Muscle of leg (tissue), 11 donors: ENCODE measurements around the gene ANTXR1. TPM values are rescaled to one million over a fixed set of nuclear protein-coding genes. Genes with fewer than 3 reads are reported as not detected.

Experiments used
- DNase-seq: peaks from one replicate; pipeline ENCODE4 v3.0.0; 2013
- H3K27ac ChIP-seq: one replicate; pipeline ENCODE4 v1.5.1; 2013; ENCODE audit warnings: mild to moderate bottlenecking, low read length, control low read depth
- H3K27me3 ChIP-seq: one replicate; pipeline ENCODE4 v1.6.1; 2013; ENCODE audit warnings: low read length; ENCODE audit not compliant: control insufficient read depth, insufficient read depth
- H3K36me3 ChIP-seq: one replicate; pipeline ENCODE4 v1.6.1; 2013; ENCODE audit warnings: low read length; ENCODE audit not compliant: control insufficient read depth, insufficient read depth
- H3K4me1 ChIP-seq: one replicate; pipeline ENCODE4 v1.6.1; 2013; ENCODE audit warnings: low read length; ENCODE audit not compliant: control insufficient read depth, insufficient read depth
- H3K4me3 ChIP-seq: one replicate; pipeline ENCODE4 v1.5.1; 2013; ENCODE audit warnings: low read length, control low read depth
- H3K9me3 ChIP-seq: replicated peaks from 2 replicates; pipeline ENCODE4 v1.6.1; 2013; ENCODE audit warnings: low read depth, low read length; ENCODE audit not compliant: control insufficient read depth
- WGBS: methylation state at CpG from one replicate; pipeline ENCODE4 v1.1.5; 2013; ENCODE audit warnings: missing lambda C conversion rate; ENCODE audit not compliant: insufficient coverage; 5-methylcytosine and 5-hydroxymethylcytosine counted together
- polyA plus RNA-seq, 8 donors: library from polyadenylated mRNA; unstranded; fragments of 120-200 nt; gene quantifications; one replicate each; pipeline versions ENCODE4 v1.2.1 to v1.2.3, GENCODE V29; 2013; ENCODE audit warnings: inconsistent platforms in 1 of 8, low replicate concordance in 1 of 8; ENCODE audit not compliant: insufficient read length in 8 of 8, insufficient read depth in 1 of 8
- total RNA-seq: library from RNA; stranded (reverse); fragments of 120-200 nt; gene quantifications from one replicate; pipeline ENCODE4 v1.2.4, GENCODE V29; 2013

ANTXR1 gene
- total and polyA plus RNA-seq, 9 donors: 84.4 to 187 (median 133) TPM

- Histone ChIP-seq H3K4me3 (peak overlapping the region; percentile 95), H3K27me3 (peaks cover 20% of the 10 kb centered on the region), H3K9me3 (no peaks in the 10 kb centered on the region), H3K4me1 (peaks cover 21% of the 10 kb centered on the region), H3K36me3 (peaks cover 4% of the 10 kb centered on the region), H3K27ac (peak overlapping the region; percentile 90)
- DNase-seq: peak; percentile 95
- WGBS: 0% methylated on average over 6 of the region's 20 CpGs
Measured at GRCh38 chr2:69013840-69014821, 1.2 kb downstream of the ANTXR1 start.

GRCh38 chr2:69017080-69017479 is 4.1 kb downstream of the ANTXR1 start:
- Histone ChIP-seq H3K4me1 (peaks cover 26% of the 10 kb centered on the region), H3K27me3 (peaks cover 11% of the 10 kb centered on the region), H3K27ac (peak overlapping the region; percentile 47), H3K9me3 (no peaks in the 10 kb centered on the region), H3K4me3 (no peak overlapping the region), H3K36me3 (peaks cover 4% of the 10 kb centered on the region)
- DNase-seq: peak; percentile 89
- WGBS: 41% methylated on average over 4 of the region's 5 CpGs

DNA sequence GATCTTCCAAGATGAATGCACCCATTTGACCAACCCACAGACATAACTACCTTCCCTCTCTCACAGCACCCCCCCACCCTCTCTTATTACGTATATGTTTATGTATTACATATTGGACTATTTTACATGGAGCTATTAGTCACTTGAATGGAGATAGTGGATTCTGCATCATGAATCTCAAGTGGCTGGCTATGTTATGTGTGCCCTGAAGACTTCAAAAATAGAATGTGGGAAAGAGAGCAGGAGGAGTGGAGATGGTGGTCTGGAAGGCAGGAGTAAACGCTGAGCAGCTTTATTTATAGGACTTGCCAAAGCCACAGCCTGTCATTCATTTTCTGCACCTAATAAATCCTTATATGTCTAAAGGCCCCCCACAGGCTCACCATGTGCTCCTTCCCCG is 4.9 kb downstream of the ANTXR1 start:
- no peak overlapping the region for H3K4me3 ChIP-seq
- no peak for DNase-seq
- peaks cover 7% of the 10 kb centered on the region for H3K27me3 ChIP-seq
- H3K36me3 ChIP-seq: peaks cover 10% of the 10 kb centered on the region
- H3K4me1 ChIP-seq: peaks cover 21% of the 10 kb centered on the region
- no peaks in the 10 kb centered on the region for H3K9me3 ChIP-seq
- no peak overlapping the region for H3K27ac ChIP-seq
- 60% methylated on average over 1 of the region's 3 CpGs for WGBS

DNA sequence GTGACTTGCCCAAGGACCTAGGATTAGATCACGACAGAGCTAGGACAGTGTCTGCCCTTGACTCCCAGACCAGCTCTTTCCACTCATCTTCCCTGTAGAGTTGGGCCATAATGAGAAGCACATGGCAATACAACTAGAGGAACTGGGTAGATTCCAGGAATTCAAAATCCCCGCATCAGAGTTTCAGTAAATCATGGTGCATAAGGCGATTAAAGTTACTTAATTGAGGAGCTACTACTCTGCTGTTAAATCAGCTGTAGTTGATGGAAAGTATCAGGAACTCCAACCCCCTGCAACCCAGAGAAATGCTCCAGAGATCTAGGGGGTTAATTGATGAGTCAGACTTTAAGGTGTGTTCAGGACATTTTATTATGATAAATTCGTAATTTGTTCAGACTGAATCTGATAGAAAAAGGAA is 5.7 kb downstream of the ANTXR1 start:
- H3K4me1 ChIP-seq: peaks cover 21% of the 10 kb centered on the region
- peaks cover 2% of the 10 kb centered on the region for H3K27me3 ChIP-seq
- H3K36me3 ChIP-seq: peaks cover 11% of the 10 kb centered on the region
- DNase-seq: no peak
- H3K27ac ChIP-seq: no peak overlapping the region
- no peak overlapping the region for H3K4me3 ChIP-seq
- H3K9me3 ChIP-seq: no peaks in the 10 kb centered on the region
- WGBS: no CpG with 5 or more reads among the region's 4 CpGs

GRCh38 chr2:69020496-69021426 is 7.8 kb downstream of the ANTXR1 start:
- H3K4me1 ChIP-seq: peaks cover 21% of the 10 kb centered on the region
- no peaks in the 10 kb centered on the region for H3K9me3 ChIP-seq
- 66% methylated on average over 2 of the region's 8 CpGs for WGBS
- H3K27me3 ChIP-seq: no peaks in the 10 kb centered on the region
- peaks cover 11% of the 10 kb centered on the region for H3K36me3 ChIP-seq
- no peak overlapping the region for H3K4me3 ChIP-seq
- DNase-seq: peak; percentile 51
- H3K27ac ChIP-seq: no peak overlapping the region

- no peaks in the 10 kb centered on the region for H3K27me3 ChIP-seq
- no peak for DNase-seq
- H3K4me1 ChIP-seq: peaks cover 21% of the 10 kb centered on the region
- H3K4me3 ChIP-seq: no peak overlapping the region
- peaks cover 11% of the 10 kb centered on the region for H3K36me3 ChIP-seq
- no CpG with 5 or more reads among the region's 4 CpGs for WGBS
- no peak overlapping the region for H3K27ac ChIP-seq
- no peaks in the 10 kb centered on the region for H3K9me3 ChIP-seq
Measured at GRCh38 chr2:69021727-69022126, 8.7 kb downstream of the ANTXR1 start.

GRCh38 chr2:69022548-69022947 is 9.6 kb downstream of the ANTXR1 start:
- no peak for DNase-seq
- 88% methylated on average over 1 of the region's 1 CpG for WGBS

GRCh38 chr2:69023236-69023635 is 10.3 kb downstream of the ANTXR1 start:
- H3K4me3 ChIP-seq: no peak overlapping the region
- H3K27ac ChIP-seq: no peak overlapping the region
- DNase-seq: no peak
- peaks cover 9% of the 10 kb centered on the region for H3K9me3 ChIP-seq
- 97% methylated on average over 2 of the region's 2 CpGs for WGBS
- H3K36me3 ChIP-seq: peaks cover 8% of the 10 kb centered on the region
- H3K27me3 ChIP-seq: no peaks in the 10 kb centered on the region
- peaks cover 9% of the 10 kb centered on the region for H3K4me1 ChIP-seq

More at GRCh38 chr2:69022548-69022947, 9.6 kb downstream of the ANTXR1 start:
- H3K36me3 ChIP-seq: peaks cover 8% of the 10 kb centered on the region
- H3K27me3 ChIP-seq: no peaks in the 10 kb centered on the region
- H3K4me1 ChIP-seq: peaks cover 14% of the 10 kb centered on the region
- H3K4me3 ChIP-seq: no peak overlapping the region
- no peak overlapping the region for H3K27ac ChIP-seq
- peaks cover 7% of the 10 kb centered on the region for H3K9me3 ChIP-seq

GRCh38 chr2:69026026-69026425 is 13.0 kb downstream of the ANTXR1 start:
- Histone ChIP-seq H3K27me3 (no peaks in the 10 kb centered on the region), H3K4me3 (no peak overlapping the region), H3K36me3 (peaks cover 8% of the 10 kb centered on the region), H3K27ac (no peak overlapping the region), H3K9me3 (peaks cover 9% of the 10 kb centered on the region), H3K4me1 (no peaks in the 10 kb centered on the region)
- WGBS: no CpG with 5 or more reads among the region's 4 CpGs
- DNase-seq: no peak
